DND-41 (cell line): ENCODE data around the gene HMG20A.

Experiments used
- CTCF ChIP-seq: IDR thresholded peaks from 2 replicates; pipeline ENCODE4 v1.5.1; 2012; ENCODE audit warnings: borderline replicate concordance, low read length, moderate library complexity, mild to moderate bottlenecking; ENCODE audit not compliant: poor library complexity, severe bottlenecking; ENCODE audit errors: extremely low read depth
- EZH2 ChIP-seq: IDR thresholded peaks from 3 replicates; pipeline ENCODE4 v1.6.1; 2012; ENCODE audit warnings: borderline replicate concordance, low read depth, mild to moderate bottlenecking, moderate library complexity, low read length, inconsistent platforms; ENCODE audit not compliant: severe bottlenecking

- TF ChIP-seq CTCF (no peak), EZH2 (no peak)
Measured at GRCh38 chr15:77516076-77516475, 95.4 kb downstream of the HMG20A start.
